Activated T-helper 17 cell treated with anti-CD3 and anti-CD28 coated beads, Interleukin-2, amount 50 U/mL, for 72 hours (primary cell): ENCODE data around the gene IFNGR2. TPM values are rescaled to one million over a fixed set of nuclear protein-coding genes. Genes with fewer than 3 reads are reported as not detected.
"Not testable (repeated sequence)": the region's sequence is repeated elsewhere in the genome, so short reads cannot be mapped to it uniquely, and the experiment has no call there.

Experiments
- ATAC-seq: fragments of 150-1000 bp; cut with Tn5 transposase; replicated peaks from 2 replicates; pipeline ENCODE4 v1.10.0; 2021; ENCODE audit warnings: mild to moderate bottlenecking, moderate library complexity
- H3K27ac Mint-ChIP-seq: one replicate; pipeline ENCODE4 v1.8.0; 2022; ENCODE audit warnings: mixed read lengths
- H3K27me3 Mint-ChIP-seq: one replicate; pipeline ENCODE4 v1.8.0; 2022; ENCODE audit warnings: mixed read lengths
- H3K36me3 Mint-ChIP-seq: one replicate; pipeline ENCODE4 v1.8.0; 2022; ENCODE audit warnings: low read depth, mild to moderate bottlenecking, mixed read lengths
- H3K4me1 Mint-ChIP-seq: one replicate; pipeline ENCODE4 v1.8.0; 2022; ENCODE audit warnings: mixed read lengths
- H3K4me3 Mint-ChIP-seq: one replicate; pipeline ENCODE4 v1.8.0; 2022; ENCODE audit warnings: mild to moderate bottlenecking, mixed read lengths
- H3K9me3 Mint-ChIP-seq: one replicate; pipeline ENCODE4 v1.8.0; 2022; ENCODE audit warnings: mixed read lengths
- total RNA-seq, 2 donors: library from RNA; stranded (reverse); gene quantifications; one replicate each; pipeline ENCODE4 v1.2.3, GENCODE V29; 2022

Gene IFNGR2
- total RNA-seq, 2 donors from 2014 or later = 5.8 to 8.5 TPM

GRCh38 chr21:33427051-33427450 is 23.8 kb downstream of the IFNGR2 start:
- Mint-ChIP-seq H3K27ac (no peak overlapping the region), H3K4me1 (no peaks in the 10 kb centered on the region)

DNA sequence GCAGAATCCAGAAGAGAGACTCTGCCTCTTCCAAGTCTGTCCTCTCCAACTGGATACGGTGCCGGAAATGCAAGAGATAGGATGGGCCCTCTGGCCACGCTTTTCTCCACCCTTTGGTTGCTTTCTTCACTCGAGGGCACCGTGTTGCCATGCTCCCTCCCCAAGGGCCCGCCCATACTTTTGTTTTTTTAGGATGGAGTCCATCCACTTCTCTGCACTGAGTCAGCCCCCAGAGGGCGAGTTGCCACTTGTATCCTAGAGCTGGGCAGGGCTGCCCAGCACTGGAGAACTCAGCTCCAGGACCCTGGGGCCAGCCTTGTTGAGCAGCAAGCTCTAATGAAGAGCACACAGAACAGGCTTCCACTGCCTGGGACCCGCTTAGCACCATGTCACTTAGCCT is 25.5 kb downstream of the IFNGR2 start:
- no peak for ATAC-seq
- Mint-ChIP-seq H3K36me3 (peaks cover 74% of the 10 kb centered on the region), H3K4me3 (no peak overlapping the region), H3K27ac (no peak overlapping the region), H3K27me3 (no peaks in the 10 kb centered on the region), H3K4me1 (peaks cover 6% of the 10 kb centered on the region), H3K9me3 (no peaks in the 10 kb centered on the region)

More at GRCh38 chr21:33427051-33427450, 23.8 kb downstream of the IFNGR2 start:
- Mint-ChIP-seq H3K36me3 (peaks cover 72% of the 10 kb centered on the region), H3K4me3 (no peak overlapping the region), H3K9me3 (no peaks in the 10 kb centered on the region), H3K27me3 (no peaks in the 10 kb centered on the region)
- ATAC-seq = no peak

GRCh38 chr21:33430858-33431257 is 27.6 kb downstream of the IFNGR2 start:
- Mint-ChIP-seq H3K4me1 (peaks cover 21% of the 10 kb centered on the region), H3K36me3 (peaks cover 75% of the 10 kb centered on the region), H3K4me3 (no peak overlapping the region), H3K9me3 (no peaks in the 10 kb centered on the region), H3K27me3 (no peaks in the 10 kb centered on the region), H3K27ac (no peak overlapping the region)
- no peak for ATAC-seq

GRCh38 chr21:33432496-33432895 is 29.3 kb downstream of the IFNGR2 start:
- Mint-ChIP-seq H3K4me1 (peaks cover 21% of the 10 kb centered on the region), H3K4me3 (no peak overlapping the region), H3K27ac (no peak overlapping the region), H3K9me3 (no peaks in the 10 kb centered on the region), H3K27me3 (no peaks in the 10 kb centered on the region), H3K36me3 (peaks cover 81% of the 10 kb centered on the region)
- no peak for ATAC-seq

DNA sequence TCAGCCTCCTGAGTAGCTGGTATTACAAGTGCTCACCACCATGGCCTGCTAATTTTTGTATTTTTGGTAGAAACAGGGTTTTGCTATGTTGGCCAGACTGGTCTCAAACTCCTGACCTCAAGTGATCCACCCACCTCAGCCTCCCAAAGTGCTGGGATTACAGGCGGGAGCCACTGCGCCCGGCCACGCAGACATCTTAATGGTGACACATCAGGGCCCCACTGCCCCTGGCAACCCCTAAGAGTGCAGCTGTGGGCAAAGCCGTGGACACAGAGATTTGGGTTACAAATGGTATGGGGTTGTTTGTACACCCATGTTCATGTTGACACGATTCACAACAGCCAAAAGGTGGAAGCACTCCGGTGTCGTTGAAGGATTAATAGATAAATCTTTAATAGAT is 29.8 kb downstream of the IFNGR2 start:
- Mint-ChIP-seq H3K27ac (peak overlapping the region; percentile 33), H3K4me1 (peaks cover 21% of the 10 kb centered on the region), H3K36me3 (peaks cover 81% of the 10 kb centered on the region), H3K4me3 (peak overlapping the region; percentile 51), H3K27me3 (no peaks in the 10 kb centered on the region), H3K9me3 (no peaks in the 10 kb centered on the region)
- no peak for ATAC-seq

DNA sequence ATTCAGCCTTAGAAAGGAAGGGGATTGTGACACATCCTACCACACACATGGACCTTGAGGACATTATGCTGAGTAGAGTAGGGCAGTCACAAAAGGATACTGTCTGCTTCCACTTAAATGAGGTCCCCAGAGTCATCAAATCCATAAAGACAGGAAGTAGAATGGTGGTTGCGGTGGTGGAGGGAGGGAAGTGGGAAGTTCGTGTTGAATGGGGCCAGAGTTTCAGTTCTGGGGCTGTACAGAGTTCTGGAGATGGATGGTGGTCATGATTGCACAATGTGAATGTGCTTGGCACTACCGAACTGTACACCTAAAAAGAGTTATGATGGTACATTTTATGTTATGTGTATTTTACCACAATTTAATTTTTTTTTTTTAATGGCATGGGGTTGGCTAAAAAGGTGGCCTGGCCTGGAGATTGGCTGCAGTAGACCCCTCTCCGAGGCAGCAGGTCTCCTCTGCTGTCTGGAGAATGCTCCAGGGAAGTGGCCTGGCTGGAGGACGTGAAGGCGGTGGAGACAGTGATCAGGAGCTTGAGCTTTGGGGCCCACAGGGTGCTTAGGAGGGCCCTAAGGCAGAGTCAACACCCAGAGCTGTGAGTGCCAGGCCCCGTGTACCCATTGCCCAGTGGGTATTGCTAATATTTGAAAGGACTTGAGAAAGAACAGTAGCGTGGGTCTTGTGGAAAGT is 30.4 kb downstream of the IFNGR2 start:
- Mint-ChIP-seq H3K27me3 (no peaks in the 10 kb centered on the region), H3K36me3 (peaks cover 81% of the 10 kb centered on the region), H3K4me1 (peaks cover 21% of the 10 kb centered on the region), H3K4me3 (peak overlapping the region; percentile 51), H3K9me3 (no peaks in the 10 kb centered on the region), H3K27ac (peak overlapping the region; percentile 33)
- ATAC-seq = no peak

DNA sequence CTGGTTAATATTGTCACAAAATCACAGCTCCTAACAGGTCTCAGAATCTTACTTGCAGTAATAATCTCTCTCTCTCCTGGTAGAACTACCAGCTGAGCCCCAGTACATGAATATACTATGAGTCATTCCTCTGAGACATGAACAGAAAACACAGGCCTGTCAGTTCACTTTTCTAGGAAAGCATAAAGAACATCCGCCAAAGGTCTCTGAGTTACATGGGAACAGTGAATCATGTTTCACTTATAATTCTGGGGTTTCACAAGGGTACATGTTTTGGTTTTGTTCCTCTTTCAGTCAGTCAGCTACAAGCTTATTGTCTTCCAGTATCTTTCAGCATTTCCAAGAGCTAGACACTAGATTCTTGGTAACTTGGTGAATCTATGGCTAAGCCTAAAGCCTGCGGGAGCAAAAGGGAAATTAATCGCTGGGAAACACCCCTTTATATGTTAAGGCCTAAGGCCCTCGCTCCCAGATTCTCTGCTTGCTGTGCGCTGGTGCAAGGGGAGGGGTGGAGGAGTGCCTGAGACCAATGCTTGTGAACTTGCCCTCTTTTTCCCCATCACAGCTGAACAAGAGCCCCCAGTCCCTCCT is 31.7 kb downstream of the IFNGR2 start:
- H3K4me3 Mint-ChIP-seq = peak overlapping the region; percentile 82

DNA sequence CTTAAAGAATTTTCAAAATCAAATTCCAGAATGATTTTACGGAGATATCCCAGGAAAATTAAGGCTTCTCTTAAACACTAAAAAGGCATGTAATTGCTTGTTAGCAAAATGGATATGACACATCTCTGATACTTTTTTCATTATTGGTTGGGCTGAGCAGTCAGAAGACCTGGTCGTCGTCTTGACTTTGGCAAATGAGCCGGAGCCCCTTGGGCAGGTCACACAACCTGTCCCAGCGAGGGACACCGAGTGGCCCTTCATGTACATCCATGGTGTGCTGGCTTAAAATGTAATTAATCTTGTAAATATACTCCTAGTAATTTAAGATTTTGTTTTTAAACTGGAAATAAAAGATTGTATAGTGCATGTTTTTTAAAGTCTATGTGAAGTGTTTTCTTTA is 33.9 kb downstream of the IFNGR2 start:
- Mint-ChIP-seq H3K27me3 (no peaks in the 10 kb centered on the region), H3K4me1 (peaks cover 24% of the 10 kb centered on the region), H3K36me3 (peaks cover 60% of the 10 kb centered on the region), H3K9me3 (no peaks in the 10 kb centered on the region), H3K4me3 (no peak overlapping the region), H3K27ac (no peak overlapping the region)
- ATAC-seq = no peak

More for the DNA sequence above, 31.7 kb downstream of the IFNGR2 start:
- Mint-ChIP-seq H3K27ac (peak overlapping the region; percentile 92), H3K27me3 (no peaks in the 10 kb centered on the region), H3K9me3 (no peaks in the 10 kb centered on the region), H3K4me1 (peaks cover 21% of the 10 kb centered on the region), H3K36me3 (peaks cover 77% of the 10 kb centered on the region)
- peak; percentile 97 for ATAC-seq

DNA sequence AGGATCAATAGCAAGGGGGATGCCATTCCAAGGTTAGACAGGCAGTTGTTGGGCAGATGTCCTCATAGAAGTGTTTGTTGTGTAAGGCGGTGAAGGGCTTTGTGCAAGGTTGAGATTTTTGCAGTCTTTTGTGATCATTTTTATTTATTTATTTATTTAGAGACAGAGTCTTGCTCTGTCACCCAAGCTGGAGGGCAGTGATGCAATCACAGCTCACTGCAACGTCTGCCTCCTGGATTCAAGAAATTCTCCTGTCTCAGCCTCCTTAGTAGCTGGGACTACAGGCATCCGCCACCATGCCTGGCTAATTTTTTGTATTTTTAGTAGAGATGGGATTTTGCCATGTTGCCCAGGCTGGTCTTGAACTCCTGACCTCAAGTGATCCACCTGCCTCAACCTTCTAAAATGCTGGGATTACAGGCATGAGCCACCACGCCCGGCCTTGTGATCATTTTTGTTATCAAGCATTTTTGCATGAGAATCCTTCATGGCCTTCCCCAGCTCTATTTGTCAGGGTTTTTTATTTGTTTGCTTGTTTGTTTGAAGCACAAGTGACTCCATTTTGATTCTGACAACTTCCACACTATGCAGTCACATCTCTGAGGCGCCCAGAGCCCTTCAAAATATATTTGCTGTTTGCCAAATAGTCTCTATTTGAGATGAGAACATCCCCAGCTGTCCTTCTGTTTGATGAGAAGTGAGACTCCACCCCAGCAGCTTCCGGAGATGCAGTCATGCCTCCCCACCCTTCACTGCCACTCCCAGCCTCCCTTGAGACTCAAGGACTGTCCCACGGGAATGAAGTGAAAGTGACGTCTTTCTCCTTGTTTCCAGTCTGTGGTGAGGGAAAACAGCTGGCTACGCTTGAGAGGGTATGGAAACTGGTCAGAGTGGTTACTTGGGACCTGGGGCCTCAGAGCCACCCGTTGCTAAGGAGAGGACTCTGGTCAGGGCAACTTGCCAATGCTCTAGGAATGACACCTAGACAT is 38.6 kb downstream of the IFNGR2 start:
- Mint-ChIP-seq H3K27ac (peak overlapping the region; percentile 1), H3K4me1 (peaks cover 4% of the 10 kb centered on the region), H3K27me3 (no peaks in the 10 kb centered on the region), H3K36me3 (peaks cover 31% of the 10 kb centered on the region), H3K9me3 (no peaks in the 10 kb centered on the region), H3K4me3 (no peak overlapping the region)
- ATAC-seq = no peak

DNA sequence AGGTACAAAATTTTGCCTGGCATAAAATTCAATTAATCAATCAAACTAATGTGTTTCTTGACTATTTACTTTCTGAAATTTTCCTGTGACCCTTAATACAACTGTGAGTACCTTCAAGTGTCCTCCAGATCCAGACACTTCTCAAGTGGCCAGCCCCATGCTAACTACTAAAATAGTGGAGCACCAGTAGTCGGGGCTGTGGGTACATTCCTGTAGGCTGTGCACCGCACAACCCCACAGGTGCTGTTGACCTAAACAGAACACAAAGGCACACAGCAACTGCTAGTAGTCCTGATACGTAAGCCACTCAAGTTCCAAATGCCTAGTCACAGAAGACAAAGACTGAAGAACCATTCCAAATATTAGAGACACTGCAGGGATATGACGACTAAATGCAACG is 40.0 kb downstream of the IFNGR2 start:
- Mint-ChIP-seq H3K4me1 (peaks cover 4% of the 10 kb centered on the region), H3K27ac (no peak overlapping the region), H3K27me3 (no peaks in the 10 kb centered on the region), H3K9me3 (no peaks in the 10 kb centered on the region), H3K4me3 (no peak overlapping the region), H3K36me3 (peaks cover 17% of the 10 kb centered on the region)
- no peak for ATAC-seq

DNA sequence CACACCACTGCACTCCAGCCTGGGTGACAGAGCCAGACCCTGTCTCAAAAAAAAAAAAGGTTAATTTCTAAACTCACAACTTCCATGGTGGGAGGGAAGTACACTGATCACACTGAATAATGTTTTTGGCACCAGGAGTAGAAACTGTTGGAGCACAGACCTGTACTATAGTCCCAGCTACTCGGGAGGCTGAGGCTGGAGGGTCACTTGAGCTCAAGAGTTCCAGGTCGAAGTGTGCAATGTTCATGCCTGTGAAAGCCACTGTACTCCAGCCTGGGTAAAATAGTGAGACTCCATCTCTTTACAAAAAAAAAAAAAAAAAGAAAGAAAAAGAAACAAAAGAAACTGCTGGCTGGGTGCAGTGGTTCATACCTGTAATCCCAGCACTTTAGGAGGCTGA is 41.3 kb downstream of the IFNGR2 start:
- H3K27ac Mint-ChIP-seq = no peak overlapping the region
- H3K9me3 Mint-ChIP-seq = no peaks in the 10 kb centered on the region
- no peak overlapping the region for H3K4me3 Mint-ChIP-seq
- peaks cover 4% of the 10 kb centered on the region for H3K4me1 Mint-ChIP-seq
- H3K36me3 Mint-ChIP-seq = peaks cover 11% of the 10 kb centered on the region
- ATAC-seq = no peak
- no peaks in the 10 kb centered on the region for H3K27me3 Mint-ChIP-seq

- not testable (repeated sequence) for H3K4me1 Mint-ChIP-seq, H3K27ac Mint-ChIP-seq, H3K27me3 Mint-ChIP-seq, H3K4me3 Mint-ChIP-seq, ATAC-seq, H3K9me3 Mint-ChIP-seq
- peaks cover 11% of the 10 kb centered on the region for H3K36me3 Mint-ChIP-seq
These were observed 43.4 kb downstream of the IFNGR2 start for GRCh38 chr21:33446620-33447019.

DNA sequence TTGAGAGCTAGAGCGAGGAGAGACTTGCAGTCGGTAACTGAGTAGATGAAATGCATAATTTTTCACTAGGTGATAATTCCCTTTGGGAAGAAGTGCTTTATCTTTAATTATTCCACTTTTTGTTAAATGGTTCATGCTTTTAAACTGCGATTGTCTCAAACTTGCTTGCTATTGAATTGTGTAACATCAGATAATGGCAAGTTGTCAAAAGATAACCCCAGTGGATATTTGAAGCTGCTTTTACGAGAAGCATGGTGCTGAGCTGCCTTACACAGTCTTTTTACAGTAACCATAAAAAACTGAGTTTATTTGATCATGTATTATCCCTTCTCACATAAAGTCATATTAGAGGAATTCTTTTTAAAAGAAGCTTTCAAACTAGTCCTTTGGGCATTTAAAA is 46.4 kb downstream of the IFNGR2 start:
- H3K4me3 Mint-ChIP-seq = no peak overlapping the region
- peaks cover 23% of the 10 kb centered on the region for H3K36me3 Mint-ChIP-seq
- H3K4me1 Mint-ChIP-seq = peaks cover 4% of the 10 kb centered on the region
- H3K27me3 Mint-ChIP-seq = no peaks in the 10 kb centered on the region
- H3K27ac Mint-ChIP-seq = no peak overlapping the region
- ATAC-seq = no peak
- H3K9me3 Mint-ChIP-seq = no peaks in the 10 kb centered on the region

DNA sequence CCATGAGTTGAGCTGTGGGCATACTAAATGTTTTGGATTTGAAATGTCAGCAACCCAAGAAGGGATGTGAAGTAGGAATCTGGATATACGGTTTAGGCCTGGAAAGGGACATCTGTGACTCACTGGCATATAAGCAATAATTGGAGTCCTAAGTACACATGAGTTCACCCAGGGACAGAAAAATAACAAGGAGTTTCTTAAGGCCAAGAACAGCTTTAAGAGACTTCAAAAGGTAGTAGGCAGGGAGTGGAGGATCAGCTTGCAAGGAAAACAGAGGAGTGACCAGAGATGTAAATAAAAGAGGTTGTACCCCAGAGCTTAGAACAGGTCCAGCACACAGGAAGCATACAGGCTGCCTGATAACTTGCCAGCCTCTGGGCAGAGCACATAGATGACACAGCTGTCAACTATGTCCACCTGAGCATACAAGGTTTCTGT is 48.4 kb downstream of the IFNGR2 start:
- ATAC-seq = no peak
- Mint-ChIP-seq H3K4me1 (peaks cover 4% of the 10 kb centered on the region), H3K9me3 (no peaks in the 10 kb centered on the region), H3K36me3 (peaks cover 32% of the 10 kb centered on the region), H3K4me3 (no peak overlapping the region), H3K27ac (peak overlapping the region; percentile 69), H3K27me3 (no peaks in the 10 kb centered on the region)
